Right atrium auricular region (tissue), 2 donors: Measurements from ENCODE around the gene GTF2H4. TPM values are rescaled to one million over a fixed set of nuclear protein-coding genes. Genes with fewer than 3 reads are reported as not detected.

ENCODE experiments used
- DNase-seq: peaks from one replicate; pipeline ENCODE4 v3.0.0-alpha.2; 2019; ENCODE audit warnings: low spot score
- H3K27ac ChIP-seq, 2 donors: fragments of 200-600 bp; sonication (generic); 1 replicate in 1 of 2; 2 replicates in 1 of 2; pipeline ENCODE4 v1.5.1; 2016 to 2019
- H3K27me3 ChIP-seq, 2 donors: fragments of 200-600 bp; sonication (generic); one replicate each; pipeline versions ENCODE4 v1.5.1 to v1.6.0; 2017 to 2019
- H3K36me3 ChIP-seq: fragments of 200-600 bp; sonication (generic); one replicate; pipeline ENCODE4 v1.5.1; 2016
- H3K4me1 ChIP-seq, 2 donors: fragments of 200-600 bp; sonication (generic); one replicate each; pipeline versions ENCODE4 v1.5.1 to v1.6.0; 2017 to 2019
- H3K4me3 ChIP-seq, 2 donors: fragments of 200-600 bp; sonication (generic); 1 replicate in 1 of 2; 2 replicates in 1 of 2; pipeline ENCODE4 v1.5.1; 2017 to 2019; ENCODE audit warnings: mild to moderate bottlenecking in 1 of 2, moderate library complexity in 1 of 2
- H3K9me3 ChIP-seq, 2 donors: fragments of 200-600 bp; sonication (generic); one replicate each; pipeline ENCODE4 v1.5.1; 2019
- CTCF ChIP-seq, 2 donors: fragments of 200-600 bp; sonication (generic); IDR thresholded peaks; one replicate each; pipeline ENCODE4 v1.5.1; 2019; ENCODE audit warnings: antibody characterized with exemption in 2 of 2
- total RNA-seq, 2 donors: library from RNA; depleted of rRNA; stranded (reverse); fragments of >200 nt; gene quantifications; one replicate each; pipeline ENCODE4 v1.1.0, GENCODE V29; 2016

Gene GTF2H4
- total RNA-seq, 2 donors from 2014 or later, result 3.6 to 4.0 TPM

- Histone ChIP-seq H3K4me3 (no peak overlapping the region), H3K9me3 (no peaks in the 10 kb centered on the region), H3K36me3 (peaks cover 80% of the 10 kb centered on the region)
Measured at GRCh38 chr6:30893666-30894065, 14.3 kb upstream of the GTF2H4 start.

GRCh38 chr6:30894381-30894780 is 13.6 kb upstream of the GTF2H4 start:
- no peak overlapping the region for H3K4me3 ChIP-seq
- H3K27ac ChIP-seq, result no peak overlapping the region
- H3K4me1 ChIP-seq, result no peaks in the 10 kb centered on the region
- no peak for DNase-seq
- TF ChIP-seq CTCF (IDR thresholded peaks at IDR 0.05), result no peak
- H3K27me3 ChIP-seq, result no peaks in the 10 kb centered on the region
- H3K9me3 ChIP-seq, result no peaks in the 10 kb centered on the region
- H3K36me3 ChIP-seq, result peaks cover 87% of the 10 kb centered on the region

More at GRCh38 chr6:30893666-30894065, 14.3 kb upstream of the GTF2H4 start:
- no peak overlapping the region for H3K27ac ChIP-seq
- no peak for DNase-seq
- no peaks in the 10 kb centered on the region for H3K27me3 ChIP-seq
- TF ChIP-seq CTCF (IDR thresholded peaks at IDR 0.05), result no peak
- H3K4me1 ChIP-seq, result peaks cover 0 to 3% of the 10 kb centered on the region in 2 donors

- H3K4me1 ChIP-seq, result no peaks in the 10 kb centered on the region
- no peaks in the 10 kb centered on the region for H3K9me3 ChIP-seq
- peaks cover 87% of the 10 kb centered on the region for H3K36me3 ChIP-seq
- no peak for DNase-seq
- TF ChIP-seq CTCF (IDR thresholded peaks at IDR 0.05), result no peak
- H3K4me3 ChIP-seq, result no peak overlapping the region
- H3K27ac ChIP-seq, result no peak overlapping the region
- H3K27me3 ChIP-seq, result no peaks in the 10 kb centered on the region
Measured at GRCh38 chr6:30894935-30895334, 13.1 kb upstream of the GTF2H4 start.

GRCh38 chr6:30895343-30895742 is 12.7 kb upstream of the GTF2H4 start:
- Histone ChIP-seq H3K9me3 (no peaks in the 10 kb centered on the region), H3K27me3 (no peaks in the 10 kb centered on the region), H3K4me1 (no peaks in the 10 kb centered on the region), H3K4me3 (no peak overlapping the region), H3K27ac (no peak overlapping the region), H3K36me3 (peaks cover 84% of the 10 kb centered on the region)
- no peak for TF ChIP-seq CTCF (IDR thresholded peaks at IDR 0.05)
- DNase-seq, result no peak

GRCh38 chr6:30896541-30896940 is 11.5 kb upstream of the GTF2H4 start:
- TF ChIP-seq CTCF (IDR thresholded peaks at IDR 0.05), result no peak
- no peak overlapping the region for H3K4me3 ChIP-seq
- no peaks in the 10 kb centered on the region for H3K9me3 ChIP-seq
- H3K27ac ChIP-seq, result no peak overlapping the region
- peaks cover 74% of the 10 kb centered on the region for H3K36me3 ChIP-seq
- DNase-seq, result no peak
- H3K27me3 ChIP-seq, result no peaks in the 10 kb centered on the region
- no peaks in the 10 kb centered on the region for H3K4me1 ChIP-seq

GRCh38 chr6:30897882-30898281 is 10.1 kb upstream of the GTF2H4 start:
- TF ChIP-seq CTCF (IDR thresholded peaks at IDR 0.05), result no peak
- H3K4me1 ChIP-seq, result no peaks in the 10 kb centered on the region
- peaks cover 63% of the 10 kb centered on the region for H3K36me3 ChIP-seq
- no peak overlapping the region for H3K27ac ChIP-seq
- H3K4me3 ChIP-seq, result no peak overlapping the region
- no peaks in the 10 kb centered on the region for H3K27me3 ChIP-seq
- no peak for DNase-seq
- no peaks in the 10 kb centered on the region for H3K9me3 ChIP-seq
